Stomach (tissue), 4 donors: ENCODE measurements around the gene LMBRD2.

Experiments used
- CTCF ChIP-seq, 7 experiments: fragments of 450-650 bp in 4 of 7; fragments of 200-600 bp in 3 of 7; sonication (generic) in 3 of 7; IDR thresholded peaks; one replicate each; pipeline ENCODE4 v1.5.1; 2016 to 2019; ENCODE audit warnings: antibody characterized with exemption in 7 of 7, control low read depth in 2 of 7, mild to moderate bottlenecking in 1 of 7
- POLR2A ChIP-seq, 4 donors: fragments of 450-650 bp; IDR thresholded peaks; one replicate each; pipeline ENCODE4 v1.6.1; 2016; ENCODE audit warnings: antibody characterized with exemption in 4 of 4, control low read depth in 2 of 4, mild to moderate bottlenecking in 1 of 4, moderate library complexity in 1 of 4
- POLR2AphosphoS5 ChIP-seq, 3 donors: sonication (generic); formaldehyde crosslinking; IDR thresholded peaks; one replicate each; pipeline ENCODE4 v1.6.1; 2016; ENCODE audit warnings: antibody characterized with exemption in 3 of 3

- TF ChIP-seq CTCF (IDR thresholded peaks at IDR 0.05) = no peak
- TF ChIP-seq POLR2A (IDR thresholded peaks at IDR 0.05) = no peak
- TF ChIP-seq POLR2AphosphoS5 (IDR thresholded peaks at IDR 0.05) = no peak
These were observed 11.3 kb upstream of the LMBRD2 start for GRCh38 chr5:36162810-36163486.
